ENCODE data around the gene ADGRG4.

ADGRG4 gene

DNA sequence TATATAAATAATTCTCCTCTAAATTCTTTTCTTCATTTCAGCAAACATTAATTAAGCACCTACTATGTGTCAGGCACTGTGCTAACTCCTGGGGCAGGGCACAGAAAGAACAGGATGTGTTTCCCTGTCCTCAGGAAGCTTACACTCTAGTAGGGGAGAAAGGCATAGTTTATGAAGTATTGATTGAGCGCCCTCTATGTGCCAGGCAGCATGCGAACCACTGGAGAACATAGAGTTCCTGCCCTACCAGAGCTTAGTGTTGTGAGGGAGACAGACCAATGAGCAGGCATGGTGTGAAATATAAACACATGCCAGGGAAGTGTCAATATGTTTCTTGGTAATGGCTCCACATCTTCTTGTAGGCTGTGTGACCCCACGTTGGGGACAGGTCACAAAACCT is 3.7 kb downstream of the ADGRG4 start:
- no peaks in the 10 kb centered on the region for H3K4me1 ChIP-seq (ENCODE audit: insufficient read depth, low read length)
- H3K36me3 ChIP-seq (ENCODE audit: insufficient read depth, low read length): no peaks in the 10 kb centered on the region
- H3K4me3 ChIP-seq (ENCODE audit: low read depth in 1 of 2, low read length in 2 of 2): no peak overlapping the region
- no peaks in the 10 kb centered on the region for H3K9me3 ChIP-seq (ENCODE audit: low read length)
- H3K27ac ChIP-seq (ENCODE audit: low read depth, low read length): no peak overlapping the region
- H3K27me3 ChIP-seq (ENCODE audit: control insufficient read depth in 1 of 2, insufficient read depth in 2 of 2, low read length in 2 of 2): no peaks in the 10 kb centered on the region
- no peak overlapping the region for H3K9ac ChIP-seq (ENCODE audit: low read length)

DNA sequence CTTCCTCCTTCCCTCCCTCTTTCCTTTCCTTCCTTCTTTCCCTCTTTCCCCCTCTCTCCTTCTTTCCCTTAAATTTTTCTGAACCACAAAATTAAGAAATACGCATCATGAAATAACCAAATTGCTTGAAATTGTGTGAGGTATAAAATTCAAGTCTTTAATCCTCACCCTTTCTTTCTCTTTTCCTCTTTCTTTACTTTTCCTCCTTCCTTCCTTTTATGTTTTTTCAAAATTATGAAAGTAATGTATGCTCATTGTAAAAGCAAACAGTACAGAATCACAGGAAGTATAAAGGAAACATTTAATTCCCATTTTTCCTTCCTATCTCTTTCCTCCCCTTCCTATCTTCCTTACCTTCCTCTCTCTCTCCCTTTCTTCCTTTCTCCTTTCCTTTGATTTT is 5.4 kb downstream of the ADGRG4 start:
- peaks cover 0 to 3% of the 10 kb centered on the region in 2 donors for H3K27me3 ChIP-seq (ENCODE audit: control insufficient read depth in 1 of 2, insufficient read depth in 2 of 2, low read length in 2 of 2)
- no peaks in the 10 kb centered on the region for H3K36me3 ChIP-seq (ENCODE audit: insufficient read depth, low read length)
- H3K9me3 ChIP-seq (ENCODE audit: low read length): no peaks in the 10 kb centered on the region
- no peaks in the 10 kb centered on the region for H3K4me1 ChIP-seq (ENCODE audit: insufficient read depth, low read length)
- H3K4me3 ChIP-seq (ENCODE audit: low read depth in 1 of 2, low read length in 2 of 2): no peak overlapping the region
- H3K9ac ChIP-seq (ENCODE audit: low read length): no peak overlapping the region
- H3K27ac ChIP-seq (ENCODE audit: low read depth, low read length): no peak overlapping the region

DNA sequence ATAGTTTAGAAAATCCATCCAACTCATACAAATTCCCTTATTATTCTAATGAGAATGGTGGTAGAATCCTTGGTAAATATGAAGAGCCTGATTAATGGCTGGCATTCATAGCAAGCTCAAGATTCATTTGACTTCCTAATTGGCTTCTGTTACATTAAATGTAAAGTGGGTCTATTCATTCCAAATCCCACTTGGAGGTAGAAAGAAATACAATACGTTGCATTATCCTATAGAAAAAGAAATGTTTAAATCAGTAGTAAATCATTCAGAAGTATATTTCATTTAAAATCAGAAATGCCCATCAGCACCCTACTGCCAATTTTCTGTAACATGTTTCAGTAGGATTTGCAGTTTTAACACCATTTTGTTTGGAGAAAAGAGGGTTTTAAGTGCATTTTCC is 6.7 kb downstream of the ADGRG4 start:
- H3K9ac ChIP-seq (ENCODE audit: low read length): no peak overlapping the region
- no peak overlapping the region for H3K27ac ChIP-seq (ENCODE audit: low read depth, low read length)
- peaks cover 0 to 4% of the 10 kb centered on the region in 2 donors for H3K27me3 ChIP-seq (ENCODE audit: control insufficient read depth in 1 of 2, insufficient read depth in 2 of 2, low read length in 2 of 2)
- H3K9me3 ChIP-seq (ENCODE audit: low read length): no peaks in the 10 kb centered on the region
- no peaks in the 10 kb centered on the region for H3K4me1 ChIP-seq (ENCODE audit: insufficient read depth, low read length)
- no peak overlapping the region for H3K4me3 ChIP-seq (ENCODE audit: low read depth in 1 of 2, low read length in 2 of 2)
- H3K36me3 ChIP-seq (ENCODE audit: insufficient read depth, low read length): no peaks in the 10 kb centered on the region

DNA sequence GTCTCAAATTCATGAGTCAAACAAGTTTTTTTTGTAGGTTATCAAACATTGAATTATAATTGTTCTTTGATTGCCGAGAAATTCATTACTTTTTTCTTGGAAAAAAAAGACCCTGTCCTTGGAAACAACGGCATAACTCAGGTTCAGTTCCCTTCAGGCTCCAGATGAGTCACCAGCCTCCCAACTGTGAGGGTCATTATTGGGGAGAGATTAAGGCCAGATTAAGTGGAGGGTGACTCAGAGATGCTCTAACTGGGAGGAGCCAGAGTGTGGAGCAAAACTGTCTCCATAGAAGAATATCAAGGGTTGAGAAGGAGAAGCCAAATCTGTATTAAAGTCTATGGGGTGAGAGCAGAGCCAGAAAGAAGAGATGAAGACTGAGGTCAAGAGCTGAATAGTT is 9.6 kb downstream of the ADGRG4 start:
- no peak overlapping the region for H3K4me3 ChIP-seq (ENCODE audit: low read depth in 1 of 2, low read length in 2 of 2)
- no peaks in the 10 kb centered on the region for H3K36me3 ChIP-seq (ENCODE audit: insufficient read depth, low read length)
- H3K27me3 ChIP-seq (ENCODE audit: control insufficient read depth in 1 of 2, insufficient read depth in 2 of 2, low read length in 2 of 2): peaks cover 0 to 4% of the 10 kb centered on the region in 2 donors
- H3K9me3 ChIP-seq (ENCODE audit: low read length): no peaks in the 10 kb centered on the region
- H3K27ac ChIP-seq (ENCODE audit: low read depth, low read length): no peak overlapping the region
- no peak overlapping the region for H3K9ac ChIP-seq (ENCODE audit: low read length)
- no peaks in the 10 kb centered on the region for H3K4me1 ChIP-seq (ENCODE audit: insufficient read depth, low read length)

DNA sequence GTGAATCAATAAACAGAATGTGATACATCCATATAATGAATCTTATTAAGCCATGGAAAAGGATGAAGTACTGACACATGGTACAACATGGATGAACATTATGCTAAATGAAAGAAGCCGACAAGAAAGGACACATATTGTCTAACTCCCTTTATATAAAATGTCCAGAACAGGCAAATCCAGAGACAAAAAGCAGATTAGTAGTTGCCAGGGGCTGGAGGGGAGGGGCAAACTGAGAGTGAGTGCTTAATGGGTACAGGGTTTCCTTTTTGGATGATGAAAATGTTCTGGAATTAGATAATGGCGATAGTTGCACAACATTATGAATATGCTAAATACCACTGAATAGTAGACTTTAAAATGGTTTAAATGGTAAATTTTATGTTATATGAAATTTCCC is 17.4 kb downstream of the ADGRG4 start:
- Histone ChIP-seq H3K36me3 (ENCODE audit: insufficient read depth, low read length) (no peaks in the 10 kb centered on the region), H3K4me1 (ENCODE audit: insufficient read depth, low read length) (no peaks in the 10 kb centered on the region), H3K9me3 (ENCODE audit: low read length) (no peaks in the 10 kb centered on the region), H3K27me3 (ENCODE audit: control insufficient read depth in 1 of 2, insufficient read depth in 2 of 2, low read length in 2 of 2) (no peaks in the 10 kb centered on the region), H3K4me3 (ENCODE audit: low read depth in 1 of 2, low read length in 2 of 2) (no peak overlapping the region), H3K27ac (ENCODE audit: low read depth, low read length) (no peak overlapping the region), H3K9ac (ENCODE audit: low read length) (no peak overlapping the region)

DNA sequence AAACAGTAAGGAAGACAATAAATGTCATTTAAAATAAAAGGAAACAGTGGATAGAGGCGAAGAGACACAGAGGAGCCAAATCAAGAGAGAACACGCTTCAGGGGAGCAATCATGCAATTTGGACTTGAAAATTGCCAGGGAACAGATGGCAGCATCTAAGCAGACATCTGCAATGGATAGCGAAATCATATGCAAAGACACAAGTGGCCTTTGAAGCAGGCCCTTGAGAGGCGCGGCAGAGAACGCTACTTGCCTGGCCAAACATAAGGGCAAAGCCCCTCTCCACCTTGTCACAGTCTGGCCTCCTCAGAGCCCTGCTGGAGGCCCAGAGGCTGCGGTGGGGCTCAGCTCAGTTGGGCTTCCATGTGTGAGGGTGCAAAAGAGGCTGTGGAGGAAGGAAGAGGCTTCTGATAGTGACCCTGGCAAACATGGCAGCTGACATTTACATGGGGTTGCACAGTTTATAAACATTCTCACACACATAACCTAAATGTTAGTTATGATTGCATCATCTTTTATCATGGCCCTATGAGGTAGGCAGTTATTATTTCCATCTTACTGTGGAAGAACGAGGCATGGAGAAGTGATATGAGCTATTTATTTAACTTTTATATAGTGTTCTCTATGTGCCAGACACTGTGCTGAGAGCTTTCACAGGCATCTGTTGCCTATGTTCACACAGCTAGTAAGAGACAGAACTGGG is 18.3 kb downstream of the ADGRG4 start:
- Histone ChIP-seq H3K4me3 (ENCODE audit: low read depth in 1 of 2, low read length in 2 of 2) (no peak overlapping the region), H3K36me3 (ENCODE audit: insufficient read depth, low read length) (no peaks in the 10 kb centered on the region), H3K4me1 (ENCODE audit: insufficient read depth, low read length) (no peaks in the 10 kb centered on the region), H3K9ac (ENCODE audit: low read length) (no peak overlapping the region), H3K27ac (ENCODE audit: low read depth, low read length) (no peak overlapping the region), H3K27me3 (ENCODE audit: control insufficient read depth in 1 of 2, insufficient read depth in 2 of 2, low read length in 2 of 2) (no peaks in the 10 kb centered on the region), H3K9me3 (ENCODE audit: low read length) (no peaks in the 10 kb centered on the region)

DNA sequence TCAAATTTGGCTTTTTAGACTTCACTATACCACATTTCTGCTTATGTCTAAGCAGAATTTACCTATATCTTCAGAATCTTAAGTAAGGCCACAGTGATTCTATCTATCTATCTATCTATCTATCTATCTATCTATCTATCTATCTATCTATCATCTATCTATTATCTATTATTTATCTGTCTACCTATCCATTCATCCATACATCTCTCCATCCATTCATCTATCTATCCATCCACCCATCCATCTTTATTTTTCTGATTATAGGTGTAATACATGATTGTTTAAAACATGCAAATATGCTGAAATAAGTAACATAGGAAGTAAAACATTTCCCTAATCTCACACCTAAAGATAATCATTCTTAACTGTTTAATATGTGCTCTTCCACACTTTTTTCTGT is 18.8 kb downstream of the ADGRG4 start:
- H3K36me3 ChIP-seq (ENCODE audit: insufficient read depth, low read length): no peaks in the 10 kb centered on the region
- H3K27me3 ChIP-seq (ENCODE audit: control insufficient read depth in 1 of 2, insufficient read depth in 2 of 2, low read length in 2 of 2): no peaks in the 10 kb centered on the region
- H3K9me3 ChIP-seq (ENCODE audit: low read length): no peaks in the 10 kb centered on the region
- no peak overlapping the region for H3K4me3 ChIP-seq (ENCODE audit: low read depth in 1 of 2, low read length in 2 of 2)
- no peak overlapping the region for H3K9ac ChIP-seq (ENCODE audit: low read length)
- no peak overlapping the region for H3K27ac ChIP-seq (ENCODE audit: low read depth, low read length)
- H3K4me1 ChIP-seq (ENCODE audit: insufficient read depth, low read length): no peaks in the 10 kb centered on the region

DNA sequence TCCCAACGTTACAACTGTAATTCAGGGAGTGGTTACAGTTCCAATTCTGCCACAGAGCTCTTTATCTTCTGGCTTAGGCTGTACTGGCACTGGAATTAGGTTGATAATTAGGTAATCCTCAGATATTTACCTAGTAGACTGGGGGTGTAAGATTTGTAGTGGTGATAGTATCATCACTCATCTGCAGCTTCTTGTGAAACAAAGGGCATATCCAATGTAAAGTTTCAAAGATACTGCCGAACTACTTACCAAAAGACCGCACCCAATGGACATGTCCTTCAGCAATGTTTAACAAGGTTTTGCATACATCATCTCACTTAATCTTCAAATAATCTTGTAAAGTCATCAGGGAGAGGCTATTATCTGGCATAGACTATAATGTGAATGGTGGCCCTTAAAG is 20.8 kb downstream of the ADGRG4 start:
- Histone ChIP-seq H3K36me3 (ENCODE audit: insufficient read depth, low read length) (no peaks in the 10 kb centered on the region), H3K27me3 (ENCODE audit: control insufficient read depth in 1 of 2, insufficient read depth in 2 of 2, low read length in 2 of 2) (no peaks in the 10 kb centered on the region), H3K9ac (ENCODE audit: low read length) (no peak overlapping the region), H3K4me1 (ENCODE audit: insufficient read depth, low read length) (no peaks in the 10 kb centered on the region), H3K9me3 (ENCODE audit: low read length) (no peaks in the 10 kb centered on the region), H3K4me3 (ENCODE audit: low read depth in 1 of 2, low read length in 2 of 2) (no peak overlapping the region), H3K27ac (ENCODE audit: low read depth, low read length) (no peak overlapping the region)

DNA sequence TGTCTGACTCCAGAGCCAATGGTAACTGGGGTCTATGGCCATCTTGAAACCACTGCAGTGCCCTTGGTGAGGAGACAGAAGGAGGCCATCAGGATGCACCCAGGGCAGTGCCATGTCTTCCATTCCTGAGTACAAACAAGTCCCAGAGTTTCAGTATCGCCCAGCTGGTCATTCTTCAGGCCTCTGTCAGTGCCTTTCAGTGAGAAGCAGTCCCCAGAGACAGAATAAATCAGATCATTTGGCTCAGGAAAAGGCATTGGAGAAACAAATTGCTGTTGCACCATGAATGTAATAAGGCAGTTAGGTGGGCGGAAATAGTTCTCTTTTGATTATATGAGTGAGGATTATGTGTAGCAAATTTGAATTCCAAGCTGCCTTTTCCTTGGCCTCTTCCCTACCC is 21.3 kb downstream of the ADGRG4 start:
- H3K27ac ChIP-seq (ENCODE audit: low read depth, low read length): no peak overlapping the region
- H3K4me1 ChIP-seq (ENCODE audit: insufficient read depth, low read length): no peaks in the 10 kb centered on the region
- H3K36me3 ChIP-seq (ENCODE audit: insufficient read depth, low read length): no peaks in the 10 kb centered on the region
- no peaks in the 10 kb centered on the region for H3K9me3 ChIP-seq (ENCODE audit: low read length)
- H3K4me3 ChIP-seq (ENCODE audit: low read depth in 1 of 2, low read length in 2 of 2): no peak overlapping the region
- no peaks in the 10 kb centered on the region for H3K27me3 ChIP-seq (ENCODE audit: control insufficient read depth in 1 of 2, insufficient read depth in 2 of 2, low read length in 2 of 2)
- H3K9ac ChIP-seq (ENCODE audit: low read length): no peak overlapping the region

DNA sequence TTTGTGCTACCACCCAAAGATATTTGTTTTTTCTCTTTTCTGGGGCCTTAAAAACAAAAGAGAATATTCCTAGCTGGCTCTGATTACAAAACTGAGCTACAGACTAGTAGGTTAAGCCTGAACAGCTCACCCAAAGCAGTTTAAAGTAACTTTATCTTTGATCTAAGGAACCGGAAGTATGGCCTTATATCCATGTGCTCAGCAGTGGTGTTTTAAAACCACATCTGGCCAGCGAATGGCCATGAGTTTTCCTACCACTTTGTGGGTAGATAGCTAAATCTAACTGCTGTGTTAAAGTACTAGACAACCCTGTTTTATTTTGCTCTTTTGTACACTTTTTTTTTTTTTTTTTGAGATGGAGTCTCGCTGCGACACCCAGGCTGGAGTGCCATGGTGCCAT is 24.6 kb downstream of the ADGRG4 start:
- H3K27me3 ChIP-seq (ENCODE audit: control insufficient read depth in 1 of 2, insufficient read depth in 2 of 2, low read length in 2 of 2): no peaks in the 10 kb centered on the region
- no peak overlapping the region for H3K9ac ChIP-seq (ENCODE audit: low read length)
- no peaks in the 10 kb centered on the region for H3K9me3 ChIP-seq (ENCODE audit: low read length)
- no peaks in the 10 kb centered on the region for H3K36me3 ChIP-seq (ENCODE audit: insufficient read depth, low read length)
- no peak overlapping the region for H3K4me3 ChIP-seq (ENCODE audit: low read depth in 1 of 2, low read length in 2 of 2)
- no peaks in the 10 kb centered on the region for H3K4me1 ChIP-seq (ENCODE audit: insufficient read depth, low read length)
- H3K27ac ChIP-seq (ENCODE audit: low read depth, low read length): no peak overlapping the region

DNA sequence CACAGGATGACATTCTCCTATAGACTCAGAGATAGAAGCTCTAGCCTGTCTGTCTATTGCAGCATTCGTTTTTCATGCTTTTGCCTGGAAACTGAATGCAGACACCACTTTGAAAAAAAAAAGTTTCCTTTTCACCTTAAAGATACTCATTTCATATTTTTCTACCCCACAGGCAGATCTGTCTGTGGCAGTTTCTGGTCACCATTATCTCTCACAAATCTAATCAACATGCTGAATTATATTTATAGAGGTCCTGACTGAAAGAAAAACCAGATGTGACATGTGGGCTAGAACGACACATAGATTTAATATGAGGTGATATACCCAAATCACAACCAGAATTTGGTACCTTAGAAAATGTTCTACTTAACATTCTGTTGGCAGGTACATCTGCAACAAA is 28.2 kb downstream of the ADGRG4 start:
- H3K27ac ChIP-seq (ENCODE audit: low read depth, low read length): no peak overlapping the region
- no peaks in the 10 kb centered on the region for H3K36me3 ChIP-seq (ENCODE audit: insufficient read depth, low read length)
- no peaks in the 10 kb centered on the region for H3K9me3 ChIP-seq (ENCODE audit: low read length)
- H3K9ac ChIP-seq (ENCODE audit: low read length): no peak overlapping the region
- H3K4me3 ChIP-seq (ENCODE audit: low read depth in 1 of 2, low read length in 2 of 2): no peak overlapping the region
- no peaks in the 10 kb centered on the region for H3K27me3 ChIP-seq (ENCODE audit: control insufficient read depth in 1 of 2, insufficient read depth in 2 of 2, low read length in 2 of 2)
- H3K4me1 ChIP-seq (ENCODE audit: insufficient read depth, low read length): no peaks in the 10 kb centered on the region

DNA sequence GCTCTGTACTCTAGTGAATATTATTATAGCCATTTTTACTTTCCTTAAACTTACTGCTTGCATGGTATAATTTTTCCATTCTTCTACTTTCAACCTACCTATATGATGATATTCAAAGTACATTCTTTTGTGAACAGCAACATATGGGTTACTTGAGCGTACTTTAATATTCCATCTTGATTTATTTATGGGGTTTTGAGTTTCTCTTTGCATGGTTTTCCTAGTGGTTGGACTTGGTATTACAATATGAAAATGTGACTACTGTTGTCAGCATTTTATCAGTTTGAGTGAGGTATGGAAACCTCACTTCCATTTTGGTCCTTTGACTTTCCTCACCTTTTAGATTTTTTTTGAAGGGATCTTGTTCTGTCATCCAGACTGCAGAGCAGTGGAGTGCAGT is 35.9 kb downstream of the ADGRG4 start:
- Histone ChIP-seq H3K4me3 (ENCODE audit: low read depth in 1 of 2, low read length in 2 of 2) (no peak overlapping the region), H3K9ac (ENCODE audit: low read length) (no peak overlapping the region), H3K4me1 (ENCODE audit: insufficient read depth, low read length) (no peaks in the 10 kb centered on the region), H3K27me3 (ENCODE audit: control insufficient read depth in 1 of 2, insufficient read depth in 2 of 2, low read length in 2 of 2) (no peaks in the 10 kb centered on the region), H3K27ac (ENCODE audit: low read depth, low read length) (no peak overlapping the region), H3K9me3 (ENCODE audit: low read length) (no peaks in the 10 kb centered on the region), H3K36me3 (ENCODE audit: insufficient read depth, low read length) (no peaks in the 10 kb centered on the region)

Data from muscle layer of colon (tissue), 2 donors.